Fibroblast of skin of left biceps (primary cell): ENCODE data around the gene HSPA1A.
"Not testable (repeated sequence)": the region's sequence is repeated elsewhere in the genome, so short reads cannot be mapped to it uniquely, and the experiment has no call there.

Experiments
- DNase-seq, 2 experiments: peaks; one replicate each; pipeline ENCODE4 v3.0.0-alpha.2; 2013; ENCODE audit warnings: low read depth in 2 of 2

HSPA1A gene

DNA sequence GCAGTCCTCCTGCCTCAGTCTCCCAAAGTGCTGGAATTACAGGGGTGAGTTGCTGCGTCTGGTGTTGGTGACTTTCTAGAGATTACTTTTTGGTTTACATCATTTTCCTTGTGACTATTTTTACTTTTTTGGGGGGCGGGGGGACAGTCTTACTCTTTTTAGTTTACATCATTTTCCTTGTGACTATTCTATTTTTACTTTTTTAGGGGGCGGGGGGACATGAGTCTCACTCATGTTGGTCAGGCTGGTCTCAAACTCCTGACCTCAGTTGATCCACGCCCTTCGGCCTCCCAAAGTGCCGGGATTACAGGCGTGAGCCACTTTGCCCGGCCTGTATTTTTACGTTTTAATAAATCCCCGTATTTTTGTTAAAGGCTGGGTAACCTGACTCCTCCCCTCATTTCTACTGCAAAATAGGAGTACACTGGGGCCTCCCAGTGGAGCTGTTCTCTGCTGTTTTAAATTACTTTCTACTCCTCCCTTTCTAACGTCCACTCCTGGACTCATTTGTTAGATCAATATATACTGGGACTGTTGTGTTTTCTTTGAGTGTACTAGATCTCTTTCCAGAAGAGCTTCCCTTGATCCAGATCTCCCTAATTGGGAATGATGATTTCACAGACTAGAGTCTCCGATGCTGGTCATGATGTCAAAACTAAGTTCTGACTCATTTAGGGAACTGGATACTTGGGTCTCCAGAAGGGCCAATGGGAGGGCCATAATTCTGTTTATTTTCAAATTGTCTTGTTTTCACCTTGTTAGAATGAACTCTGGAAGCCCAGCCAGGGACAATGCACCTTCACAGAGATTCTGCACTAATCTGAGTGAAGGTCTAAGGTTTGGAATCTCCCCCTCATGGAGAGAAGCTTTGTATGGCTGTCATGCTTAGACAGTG is 21.4 kb downstream of the HSPA1A start:
- DNase-seq: no peak

DNA sequence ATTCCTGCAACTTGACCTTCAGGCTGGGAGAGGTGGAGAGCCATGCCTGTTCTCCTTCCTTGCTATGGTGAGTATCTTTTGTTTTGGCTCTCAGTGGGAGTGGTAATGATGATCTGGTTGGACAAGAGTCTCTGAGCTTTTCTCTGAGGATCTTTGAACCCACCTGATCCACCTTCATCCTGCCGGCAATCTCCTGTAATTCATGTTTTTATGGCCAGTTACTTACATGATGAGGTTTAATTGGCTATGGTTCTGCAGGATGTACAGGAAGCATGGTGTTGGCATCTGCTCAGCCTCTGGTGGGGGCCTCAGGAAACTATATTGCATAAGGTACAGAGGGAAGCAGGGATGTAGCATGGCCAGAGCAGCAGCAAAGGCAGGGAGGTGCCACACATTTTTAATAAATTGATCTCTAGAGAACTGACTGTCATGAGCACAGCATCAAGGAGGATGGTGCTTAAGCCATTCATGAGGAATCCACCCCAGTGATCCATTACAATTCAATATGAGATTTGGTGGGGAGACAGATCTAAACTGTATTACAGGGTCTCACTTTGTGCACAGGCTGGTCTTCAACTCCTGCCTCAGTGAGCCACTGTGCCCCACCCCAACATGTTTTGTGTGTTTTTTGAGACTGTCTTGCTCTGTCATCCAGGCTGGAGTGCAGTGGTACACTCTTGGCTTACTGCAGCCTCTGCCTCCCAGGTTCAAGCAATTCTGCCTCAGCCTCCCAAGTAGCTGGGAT is 22.2 kb downstream of the HSPA1A start:
- no peak for DNase-seq

DNA sequence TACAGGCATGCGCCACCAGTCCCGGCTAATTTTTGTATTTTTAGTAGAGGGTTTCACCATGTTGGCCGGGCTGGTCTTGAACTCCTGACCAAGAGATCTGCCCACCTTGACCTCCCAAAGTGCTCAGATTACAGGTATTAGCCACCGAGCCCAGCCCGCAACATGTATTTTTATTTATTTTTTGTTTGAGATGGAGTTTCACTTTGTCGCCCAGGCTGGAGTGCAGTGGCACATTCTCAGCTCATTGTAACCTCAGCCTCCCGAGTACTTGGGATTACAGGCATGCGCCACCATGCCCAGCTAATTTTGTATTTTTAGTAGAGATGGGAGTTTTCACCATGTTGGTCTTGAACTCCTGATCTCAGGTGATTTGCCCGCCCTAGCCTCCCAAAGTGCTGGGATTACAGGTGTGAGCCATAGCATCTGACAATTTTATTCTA is 22.8 kb downstream of the HSPA1A start:
- DNase-seq: not testable (repeated sequence)

DNA sequence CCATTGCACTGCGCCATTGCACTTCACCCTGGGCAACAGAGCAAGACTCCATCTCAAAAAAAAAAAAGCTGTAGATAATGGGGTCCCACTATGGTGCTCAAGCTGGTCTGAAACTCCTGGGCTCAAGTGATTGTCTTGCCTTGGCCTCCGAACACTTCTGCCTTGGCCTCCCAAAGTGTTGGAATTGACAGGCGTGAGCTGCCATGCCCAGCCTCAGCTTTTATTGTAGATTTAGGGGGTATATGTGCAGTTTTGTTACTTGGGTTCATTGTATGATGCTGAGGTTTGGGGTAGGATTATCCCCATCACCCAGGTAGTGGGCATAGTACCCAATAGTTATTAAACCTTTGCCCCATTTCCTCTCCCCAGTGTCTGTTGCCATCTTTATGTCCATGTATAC is 23.6 kb downstream of the HSPA1A start:
- DNase-seq: no peak

DNA sequence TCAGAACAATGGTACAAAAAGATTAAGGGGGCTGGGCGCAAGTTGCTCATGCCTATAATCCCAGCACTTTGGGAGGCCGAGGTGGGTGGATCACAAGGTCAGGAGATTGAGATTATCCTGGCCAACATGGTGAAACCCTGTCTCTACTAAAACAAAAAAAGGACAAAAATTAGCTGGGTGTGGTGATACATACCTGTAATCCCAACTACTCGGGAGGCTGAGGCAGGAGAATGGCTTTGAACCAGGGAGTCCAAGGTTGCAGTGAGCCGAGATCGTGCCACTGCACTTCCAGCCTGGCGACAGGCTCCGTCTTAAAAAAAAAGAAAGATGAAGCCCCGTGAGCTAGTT is 24.4 kb downstream of the HSPA1A start:
- not testable (repeated sequence) for DNase-seq

DNA sequence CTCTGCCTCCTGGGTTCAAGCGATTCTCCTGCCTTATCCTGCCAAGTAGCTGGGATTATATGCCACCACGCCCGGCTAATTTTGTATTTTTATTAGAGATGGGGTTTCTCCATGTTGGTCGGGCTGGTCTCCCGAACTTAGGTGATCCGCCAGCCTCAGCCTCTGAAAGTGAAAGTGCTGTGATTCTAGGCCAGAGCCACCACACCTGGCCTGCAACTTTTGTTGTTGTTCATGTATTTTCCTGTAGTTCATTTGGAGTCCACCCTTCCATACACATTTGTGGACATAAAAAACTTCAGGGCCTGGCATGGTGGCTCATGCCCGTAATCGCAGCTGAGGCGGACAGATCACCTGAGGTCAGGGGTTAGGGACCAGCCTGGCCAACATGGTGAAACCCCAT is 26.7 kb downstream of the HSPA1A start:
- DNase-seq: no peak

DNA sequence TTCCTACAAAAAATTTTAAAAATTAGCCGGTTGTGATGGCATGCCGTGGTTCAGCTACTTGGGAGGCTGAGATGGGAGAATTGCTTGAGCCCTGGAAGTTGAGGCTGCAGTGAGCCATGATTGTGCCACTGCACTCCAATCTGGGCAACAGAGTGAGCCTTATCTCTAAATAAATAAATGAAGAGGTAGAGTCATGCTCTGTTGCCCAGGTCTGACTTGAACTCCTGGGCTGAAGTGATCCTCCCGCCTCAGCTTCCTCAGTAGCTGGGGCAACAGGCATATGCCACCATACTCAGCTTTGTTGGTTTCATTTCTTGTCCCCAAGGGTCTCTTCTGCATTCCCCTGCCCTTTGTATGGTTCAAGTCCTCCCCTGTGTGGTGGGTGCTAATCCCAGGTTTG is 29.2 kb downstream of the HSPA1A start:
- no peak for DNase-seq

DNA sequence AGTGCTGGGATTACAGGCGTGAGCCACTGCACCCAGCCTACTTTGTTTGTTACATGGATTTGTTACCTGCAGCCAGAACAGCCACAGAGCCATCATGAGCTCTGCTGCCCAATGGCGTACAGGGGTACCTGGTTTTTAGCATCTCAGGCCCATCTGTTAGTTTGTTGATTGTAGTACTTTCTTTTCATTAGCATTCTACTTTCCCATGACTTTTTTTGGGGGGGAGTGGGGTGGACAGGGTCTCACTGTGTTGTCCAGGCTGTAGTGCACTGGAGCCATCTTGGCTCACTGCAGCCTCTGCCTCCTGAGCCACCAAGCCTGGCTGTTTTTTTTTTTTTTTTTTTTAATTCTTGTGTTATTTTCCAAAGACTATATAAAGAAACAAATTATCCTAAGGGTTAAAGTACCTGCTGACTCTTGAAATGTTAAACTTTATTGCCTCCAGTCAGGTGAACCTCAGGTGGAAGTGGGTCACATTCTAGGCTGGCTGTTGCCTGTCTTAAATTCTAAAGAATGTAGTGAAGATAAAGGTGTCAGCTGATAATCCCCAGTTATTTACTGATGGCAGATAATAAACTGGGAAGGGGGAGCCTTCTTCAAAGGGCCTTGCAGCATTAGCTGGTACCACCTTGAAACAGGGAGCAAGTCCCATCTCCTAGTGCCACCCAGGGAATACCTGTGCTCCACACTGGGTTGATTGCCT is 32.1 kb downstream of the HSPA1A start:
- DNase-seq: no peak

DNA sequence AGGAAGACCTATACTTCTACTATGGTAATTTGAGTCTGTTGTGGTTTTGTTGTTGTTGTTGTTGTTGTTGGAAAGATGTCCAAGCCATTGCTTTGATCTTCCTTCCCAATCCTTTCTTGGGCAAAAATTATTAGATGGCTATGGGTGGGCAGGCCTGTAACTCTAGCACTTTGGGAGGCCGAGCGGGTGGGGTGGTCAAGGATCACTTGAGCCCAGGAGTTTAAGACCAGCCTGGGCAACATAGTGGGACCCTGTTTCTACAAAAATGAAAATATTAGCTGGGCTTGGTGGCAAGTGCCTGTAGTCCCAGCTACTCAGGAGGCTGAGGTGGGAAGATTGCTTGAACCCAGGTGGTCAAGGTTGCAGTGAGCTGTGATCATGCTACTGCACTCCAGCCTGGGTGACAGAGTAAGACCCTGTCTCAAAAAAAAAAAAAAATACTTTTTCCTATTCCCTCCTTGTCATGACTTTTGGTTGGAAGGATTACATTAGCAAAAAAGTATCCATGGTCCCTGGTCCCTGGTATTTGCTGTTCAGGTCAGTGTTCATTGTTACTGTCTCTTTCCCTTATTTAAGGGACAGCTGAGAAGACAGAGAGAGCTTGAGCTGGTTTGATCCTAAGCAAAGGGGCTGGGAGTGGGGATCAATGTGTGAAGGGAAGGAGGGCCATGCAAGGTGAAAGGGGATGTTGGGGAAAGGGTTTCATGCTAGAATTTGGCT is 35.6 kb downstream of the HSPA1A start:
- DNase-seq: no peak

DNA sequence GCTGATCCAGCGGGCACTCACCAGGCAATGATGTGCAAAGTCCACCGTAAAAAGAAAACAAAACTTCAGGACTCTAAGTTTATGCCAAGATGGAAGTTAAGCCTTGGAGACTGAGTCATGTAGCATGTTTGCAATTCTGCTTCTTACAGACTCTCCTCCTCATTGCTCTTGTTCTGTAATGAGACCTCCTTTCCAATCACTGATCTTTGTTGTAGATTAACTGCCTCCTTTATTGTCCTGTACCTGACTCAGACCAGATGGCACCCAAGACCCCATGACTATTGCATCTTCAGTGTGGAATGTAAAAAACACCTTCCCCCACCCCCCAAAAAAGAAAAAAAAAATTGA is 36.1 kb downstream of the HSPA1A start:
- DNase-seq: no peak

DNA sequence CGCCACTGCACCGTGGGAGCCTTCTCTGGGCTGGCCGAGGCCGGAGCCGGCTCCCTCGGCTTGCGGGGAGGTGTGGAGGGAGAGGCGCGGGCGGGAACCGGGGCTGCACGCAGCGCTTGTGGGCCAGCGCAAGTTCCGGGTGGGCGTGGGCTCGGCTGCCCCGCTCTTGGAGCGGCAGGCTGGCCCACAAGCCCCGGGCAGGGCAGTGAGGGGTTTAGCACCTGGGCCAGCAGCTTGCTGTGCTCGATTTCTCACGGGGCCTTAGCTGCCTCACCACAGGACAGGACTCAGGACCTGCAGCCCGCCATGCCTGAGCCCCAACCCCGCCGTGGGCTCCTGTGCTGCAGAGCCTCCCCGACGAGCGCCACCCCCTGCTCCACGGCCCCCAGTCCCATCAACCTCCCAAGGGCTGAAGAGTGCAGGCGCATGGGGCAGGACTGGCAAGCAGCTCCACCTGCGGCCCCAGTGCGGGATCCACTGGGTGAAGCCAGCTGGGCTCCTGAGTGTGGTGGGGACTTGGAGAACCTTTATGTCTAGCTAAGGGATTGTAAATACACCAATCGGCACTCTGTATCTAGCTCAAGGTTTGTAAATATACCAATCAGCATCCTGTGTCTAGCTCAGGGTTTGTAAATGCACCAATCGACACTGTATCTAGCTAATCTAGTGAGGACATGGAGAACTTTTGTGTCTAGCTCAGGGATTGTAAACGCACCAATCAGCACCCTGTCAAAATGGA is 36.8 kb downstream of the HSPA1A start:
- not testable (repeated sequence) for DNase-seq

DNA sequence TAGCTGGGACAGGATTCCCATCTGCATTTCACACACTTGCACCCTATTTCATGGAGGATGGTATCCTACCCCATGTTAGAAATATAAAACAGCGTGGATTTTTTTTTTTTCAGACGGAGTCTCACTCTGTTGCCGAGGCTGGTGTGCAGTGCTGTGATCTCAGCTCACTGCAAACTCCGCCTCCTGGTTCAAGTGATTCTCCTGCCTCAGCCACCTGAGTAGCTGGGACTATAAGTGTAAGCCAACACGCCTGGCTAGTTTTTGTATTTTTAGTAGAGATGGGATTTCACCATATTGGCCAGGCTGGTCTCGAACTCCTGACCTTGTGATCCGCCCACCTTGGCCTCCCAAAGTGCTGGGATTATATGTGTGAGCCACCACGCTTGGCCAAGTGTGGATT is 42.4 kb downstream of the HSPA1A start:
- not testable (repeated sequence) for DNase-seq

DNA sequence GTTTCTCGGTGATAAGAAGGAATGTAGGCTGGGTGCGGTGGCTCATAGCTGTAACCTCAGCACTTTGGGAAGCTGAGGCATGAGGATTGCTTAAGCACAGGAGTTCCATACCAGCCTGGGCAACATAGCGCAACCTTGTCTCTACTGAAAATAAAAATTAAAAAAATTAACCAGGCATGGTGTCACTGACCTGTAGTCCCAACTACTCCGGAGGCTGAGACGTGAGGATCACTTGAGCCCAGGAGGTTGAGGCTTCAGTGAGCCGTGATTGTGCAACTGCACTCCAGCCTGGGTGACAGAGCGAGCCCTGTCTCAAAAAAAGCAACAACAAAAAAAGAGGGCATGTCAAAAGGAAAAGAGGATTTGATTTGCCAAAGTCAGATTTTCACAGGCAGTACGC is 43.4 kb downstream of the HSPA1A start:
- no peak for DNase-seq

DNA sequence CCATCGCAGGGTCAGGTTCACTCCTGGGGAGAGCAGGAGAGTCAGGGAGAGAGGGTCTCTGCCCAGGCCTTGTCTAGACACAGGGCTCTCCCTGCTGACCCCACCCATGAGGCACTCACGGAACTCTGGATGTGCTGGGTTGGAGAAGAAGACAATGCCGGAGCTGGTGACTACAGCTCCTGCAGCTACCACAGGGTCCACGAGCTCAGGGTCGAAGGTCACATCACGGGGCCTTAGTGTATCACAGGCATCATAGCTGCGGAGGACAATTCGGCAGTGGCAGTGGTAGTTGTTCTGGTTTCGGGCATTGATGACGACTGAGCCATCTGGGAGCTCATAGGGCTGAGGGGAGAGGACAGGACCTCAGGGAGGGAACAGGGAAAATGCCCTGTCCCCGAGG is 44.6 kb downstream of the HSPA1A start:
- DNase-seq: no peak

DNA sequence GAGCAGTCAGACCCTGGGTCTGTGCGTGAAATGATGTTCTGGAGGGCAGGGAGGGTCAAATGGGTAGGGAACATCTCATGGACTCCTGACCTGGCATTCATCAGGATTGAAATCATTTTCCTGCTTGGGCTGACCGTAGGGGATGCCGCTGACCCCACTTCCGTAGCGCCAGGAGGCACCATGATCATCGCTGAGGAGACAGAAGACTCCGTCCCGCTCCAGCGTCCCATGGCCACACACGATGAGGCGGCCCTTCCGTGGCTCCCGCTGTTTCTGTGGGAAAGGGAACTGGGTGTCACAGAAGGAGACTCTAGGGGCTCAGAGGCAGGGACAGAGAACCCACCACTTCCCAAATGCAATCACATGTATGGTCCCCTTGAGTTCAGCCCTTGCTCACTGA is 45.0 kb downstream of the HSPA1A start:
- no peak for DNase-seq

DNA sequence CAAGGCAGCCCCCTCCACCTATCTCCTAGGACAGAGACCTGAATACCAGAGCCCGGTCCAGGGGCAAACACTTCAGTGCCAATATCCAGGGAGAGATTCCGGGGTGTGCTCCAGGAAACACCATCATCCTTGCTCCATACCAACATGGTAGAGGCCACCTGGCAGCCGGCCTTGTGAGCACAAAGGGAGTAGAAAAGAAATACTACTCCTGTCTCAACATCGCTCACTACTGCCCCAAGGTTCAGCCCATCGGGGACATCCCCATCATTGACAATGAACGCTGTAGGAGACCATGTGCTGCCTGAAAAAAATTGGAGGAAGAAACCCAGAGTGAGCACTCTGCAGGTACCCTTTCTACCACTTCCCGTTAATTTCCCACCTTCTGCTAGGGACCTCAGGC is 45.8 kb downstream of the HSPA1A start:
- no peak for DNase-seq

DNA sequence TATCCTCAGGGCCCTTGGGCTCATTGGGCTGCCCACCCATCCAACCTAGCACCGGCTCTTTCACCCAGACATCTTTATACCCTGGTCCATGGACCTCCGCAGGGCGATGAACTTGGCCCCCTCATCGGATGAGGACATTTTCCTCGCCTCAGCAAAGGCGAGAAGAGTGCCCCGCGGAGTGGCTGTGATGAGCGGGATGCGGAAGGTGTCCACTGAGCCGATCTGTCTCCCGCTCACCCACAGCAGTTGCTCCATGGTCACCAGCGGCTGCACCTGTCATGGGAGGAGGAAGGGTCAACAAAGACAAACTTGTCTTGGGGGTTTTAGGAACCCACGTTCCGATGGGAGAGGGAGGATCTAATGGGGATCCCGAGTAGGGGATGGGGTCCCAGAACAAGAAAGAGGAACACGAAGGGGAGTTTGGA is 46.6 kb downstream of the HSPA1A start:
- no peak for DNase-seq

DNA sequence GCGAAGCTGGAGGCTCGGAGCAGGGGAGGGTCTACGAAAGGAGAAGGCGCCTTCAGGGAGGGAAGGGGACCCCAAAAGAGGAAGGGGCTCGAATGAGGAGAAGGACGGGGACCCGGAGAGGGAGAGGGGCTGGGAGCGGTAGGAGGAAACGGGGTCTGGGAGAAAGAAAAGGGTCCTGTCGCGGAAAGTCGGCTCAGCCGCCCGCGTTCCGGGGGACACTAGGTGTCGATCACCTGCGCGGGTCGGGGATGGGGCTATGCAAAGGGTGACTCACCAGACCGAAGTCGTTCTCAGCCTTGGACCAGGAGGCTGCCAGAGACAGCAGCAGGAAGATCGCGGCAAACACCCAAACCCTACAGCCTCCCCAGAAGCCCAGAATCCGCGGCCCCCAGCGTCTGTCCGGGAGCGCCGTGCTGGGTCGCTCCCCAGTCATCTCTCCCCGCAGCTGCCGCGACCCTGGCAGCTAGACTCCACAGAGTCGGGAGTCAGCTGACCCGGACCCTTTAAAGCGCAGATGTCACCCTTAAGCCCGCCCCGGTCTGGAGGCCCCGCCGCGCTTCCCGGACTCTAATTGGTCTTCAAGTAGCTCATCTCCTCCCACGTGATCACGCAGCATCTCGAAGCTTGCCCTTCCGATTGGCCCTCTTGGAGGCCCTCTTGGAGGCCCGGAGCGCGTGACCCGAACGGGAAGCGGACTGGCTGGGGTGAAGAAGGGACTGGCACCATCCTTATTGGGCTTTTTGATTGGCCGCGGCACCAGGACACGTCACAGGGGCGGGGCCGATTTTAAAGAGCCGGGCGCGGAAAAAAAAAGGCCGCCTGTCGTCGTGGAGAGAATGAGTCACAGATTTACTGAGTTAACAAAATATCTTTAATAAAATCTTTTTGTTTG is 47.2 kb downstream of the HSPA1A start, which contains the start of gene NEU1:
NEU1 (minus strand) TSS at position 478 of the 892 bp plus-strand sequence; CDS start at position 433, 45 bp downstream.
- peak; percentile 100 for DNase-seq

DNA sequence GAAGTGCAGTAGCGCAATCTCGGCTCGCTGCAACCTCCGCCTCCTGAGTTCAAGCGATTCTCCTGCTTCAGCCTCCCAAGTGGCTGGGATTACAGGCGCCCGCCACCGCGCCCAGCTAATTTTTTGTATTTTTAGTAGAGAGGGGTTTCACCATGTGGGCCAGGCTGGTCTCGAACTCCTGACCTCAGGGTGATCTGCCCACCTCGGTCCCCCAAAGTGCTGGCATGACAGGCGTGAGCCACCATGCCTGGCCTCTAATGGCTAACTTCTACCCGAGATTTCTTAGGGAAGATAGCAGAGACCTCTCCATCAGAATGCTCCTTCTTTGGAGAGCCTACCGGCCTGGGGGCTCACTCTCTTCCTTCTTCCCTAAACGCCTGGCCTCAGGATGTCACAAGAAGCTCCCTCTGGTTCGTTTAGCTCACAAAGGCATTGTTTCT is 48.8 kb downstream of the HSPA1A start:
- DNase-seq: not testable (repeated sequence)

DNA sequence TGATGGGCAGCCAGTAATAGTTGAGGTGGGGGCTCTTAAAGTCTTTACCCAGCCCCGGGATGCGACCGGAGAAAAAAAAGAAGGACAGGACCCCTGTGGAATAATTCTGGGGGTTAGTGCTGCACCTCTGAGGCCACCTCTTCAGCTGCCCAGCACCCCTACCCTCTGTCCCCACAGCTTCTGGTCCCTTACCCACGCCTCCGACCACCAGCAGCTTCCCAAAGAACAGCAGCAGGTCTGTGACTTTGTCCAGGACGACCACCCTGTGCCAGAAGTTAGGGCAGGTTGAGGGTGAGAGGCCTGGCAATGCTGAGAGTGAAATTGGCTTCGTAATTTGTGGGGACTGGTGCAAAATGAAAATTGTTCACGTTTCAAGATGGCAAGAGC is 49.5 kb downstream of the HSPA1A start:
- DNase-seq: no peak
